Thyroid gland (tissue), 4 donors: Measurements from ENCODE around the gene MS4A5.

Experiments used
- CTCF ChIP-seq, 6 experiments: fragments of 200-600 bp in 3 of 6; fragments of 450-650 bp in 3 of 6; sonication (generic) in 3 of 6; IDR thresholded peaks; one replicate each; pipeline ENCODE4 v1.5.1; 2016 to 2019; ENCODE audit warnings: antibody characterized with exemption in 6 of 6, mild to moderate bottlenecking in 2 of 6, inconsistent platforms in 1 of 6, moderate library complexity in 1 of 6
- POLR2A ChIP-seq, 2 donors: fragments of 450-650 bp; IDR thresholded peaks; one replicate each; pipeline ENCODE4 v1.6.1; 2017; ENCODE audit warnings: antibody characterized with exemption in 2 of 2, mild to moderate bottlenecking in 2 of 2, moderate library complexity in 1 of 2

- TF ChIP-seq POLR2A (IDR thresholded peaks at IDR 0.05) (no peak), CTCF (IDR thresholded peaks at IDR 0.05) (no peak)
These were observed 30.0 kb downstream of the MS4A5 start for GRCh38 chr11:60459345-60459744.
